K562 (cell line): Measurements from ENCODE around the gene CDHR2. TPM values are rescaled to one million over a fixed set of nuclear protein-coding genes. Genes with fewer than 3 reads are reported as not detected.

Source experiments
- ATAC-seq: fragments of 200-7000 bp; cut with Tn5 transposase; 3 replicates; pipeline ENCODE4 v1.9.1; 2020; ENCODE audit warnings: moderate library complexity
- BruUV-seq: library from RNA; stranded (reverse); fragments of 400-500 nt; replicated peaks from 2 replicates; lab custom pipeline; 2021; lab: Mats Ljungman, UMichigan
- CTCF ChIA-PET: fragments of 300-600 bp; formaldehyde crosslinking; extraction: SDS; loops from one replicate; lab custom pipeline; 2021; ENCODE audit warnings: low intra/inter-chr PET ratio; lab: Yijun Ruan, JAX
- POLR2A ChIA-PET: fragments of 300-600, 350-650 bp; sonication (Branson Sonifier 250); formaldehyde crosslinking; extraction: SDS; loops from one replicate; lab custom pipeline; 2021; ENCODE audit warnings: antibody characterized with exemption, inconsistent platforms; lab: Yijun Ruan, JAX
- DNase-seq, 4 experiments: peaks; one replicate each; pipeline versions ENCODE4 v3.0.0 to v3.0.0-alpha.2; 2011 to 2018; ENCODE audit warnings: low spot score in 3 of 4, mixed read lengths in 3 of 4; ENCODE audit errors: extremely low read depth in 1 of 4
- FAIRE-seq: peaks from 2 replicates; lab custom pipeline; 2011; peaks lifted over from hg19 to GRCh38; lab: Jason Lieb, UNC
- H2AFZ ChIP-seq: 2 replicates; pipeline ENCODE4 v1.6.0; 2011; ENCODE audit warnings: low read depth, low read length, control low read depth, inconsistent platforms
- H3K27ac ChIP-seq: fragments of 200-600 bp; 3 replicates; pipeline ENCODE4 v1.8.0; 2011; ENCODE audit warnings: low read depth, mild to moderate bottlenecking, control low read depth, inconsistent platforms, low read length, moderate library complexity, mixed read lengths; ENCODE audit errors: extremely low read depth
- H3K27me3 ChIP-seq, 2 experiments: fragments of 300-600 bp in 1 of 2; 2 replicates in 1 of 2; 3 replicates in 1 of 2; pipeline versions ENCODE4 v1.6.0 to v1.8.0; 2011; ENCODE audit warnings: inconsistent platforms in 2 of 2, low read length in 2 of 2, mild to moderate bottlenecking in 1 of 2, mixed read lengths in 1 of 2, moderate library complexity in 1 of 2; ENCODE audit not compliant: control insufficient read depth in 2 of 2, insufficient read depth in 2 of 2
- H3K36me3 ChIP-seq: fragments of 300-600 bp; 3 replicates; pipeline ENCODE4 v1.8.0; 2011; ENCODE audit warnings: mild to moderate bottlenecking, low read length, inconsistent platforms; ENCODE audit not compliant: control insufficient read depth, insufficient read depth
- H3K4me1 ChIP-seq, 2 experiments: fragments of 200-600 bp in 1 of 2; replicated peaks in 1 of 2; 2 replicates in 1 of 2; 3 replicates in 1 of 2; pipeline versions ENCODE4 v1.5.1 to v1.8.0; 2011; ENCODE audit warnings: inconsistent platforms in 2 of 2, low read length in 2 of 2, mild to moderate bottlenecking in 1 of 2, mixed read lengths in 1 of 2, moderate library complexity in 1 of 2; ENCODE audit not compliant: control insufficient read depth in 2 of 2, insufficient read depth in 2 of 2
- H3K4me2 ChIP-seq: 2 replicates; pipeline ENCODE4 v1.6.1; 2011; ENCODE audit warnings: low read length, control low read depth, inconsistent platforms, mixed read lengths; ENCODE audit not compliant: insufficient read depth
- H3K4me3 ChIP-seq: fragments of 200-600 bp; sonication (generic), shearing (Covaris generic); 2 replicates; pipeline ENCODE4 v1.5.1; 2016; ENCODE audit warnings: control low read depth, inconsistent platforms
- H3K79me2 ChIP-seq: fragments of 200-600 bp; 3 replicates; pipeline ENCODE4 v1.8.0; 2011; ENCODE audit warnings: low read length, inconsistent platforms; ENCODE audit not compliant: control insufficient read depth, insufficient read depth
- H3K9ac ChIP-seq, 2 experiments: 2 replicates each; pipeline versions ENCODE4 v1.6.0 to v1.6.1; 2011; ENCODE audit warnings: low read depth in 2 of 2, low read length in 2 of 2, control low read depth in 1 of 2, inconsistent platforms in 1 of 2, mild to moderate bottlenecking in 1 of 2, mixed read lengths in 1 of 2; ENCODE audit not compliant: insufficient read depth in 1 of 2
- H3K9me1 ChIP-seq: one replicate; pipeline ENCODE4 v1.6.0; 2011; ENCODE audit warnings: inconsistent platforms, mild to moderate bottlenecking, low read length, moderate library complexity; ENCODE audit not compliant: control insufficient read depth, insufficient read depth
- H3K9me3 ChIP-seq: replicated peaks from 2 replicates; pipeline ENCODE4 v1.5.1; 2011; ENCODE audit warnings: low read depth, low read length, inconsistent platforms; ENCODE audit not compliant: control insufficient read depth, insufficient read depth
- H4K20me1 ChIP-seq: replicated peaks from 2 replicates; pipeline ENCODE4 v1.6.1; 2011; ENCODE audit warnings: low read length, inconsistent platforms, mixed read lengths; ENCODE audit not compliant: control insufficient read depth, insufficient read depth
- CEBPB ChIP-seq: fragments of 450-650 bp; IDR thresholded peaks from 2 replicates; pipeline ENCODE4 v1.6.1; 2016; ENCODE audit warnings: missing genetic modification characterization, missing compliant biosample characterization
- DPF2 ChIP-seq: fragments of 450-650 bp; IDR thresholded peaks from 2 replicates; pipeline ENCODE4 v1.6.1; 2016
- HOXB6 ChIP-seq: fragments of 250-450 bp; sonication (Bioruptor Pico); IDR thresholded peaks from 2 replicates; pipeline ENCODE4 v1.5.1; 2022; ENCODE audit warnings: mild to moderate bottlenecking, borderline replicate concordance
- KDM5B ChIP-seq: fragments of 200-600 bp; sonication (generic); IDR thresholded peaks from 2 replicates; pipeline ENCODE4 v1.6.1; 2012; ENCODE audit warnings: low read depth, mild to moderate bottlenecking, moderate library complexity, low read length, control low read depth, inconsistent platforms; ENCODE audit not compliant: insufficient replicate concordance
- MITF ChIP-seq: IDR thresholded peaks from 2 replicates; pipeline ENCODE4 v1.6.1; 2014; ENCODE audit warnings: antibody characterized with exemption
- NUFIP1 ChIP-seq: fragments of 450-650 bp; IDR thresholded peaks from 2 replicates; pipeline ENCODE4 v1.6.1; 2018; ENCODE audit not compliant: partially characterized antibody
- SMC3 ChIP-seq: conservative IDR thresholded peaks from 2 replicates; pipeline ENCODE4 v1.6.1; 2011; ENCODE audit warnings: low read depth, low read length, improper control_type of control experiment; ENCODE audit not compliant: insufficient read depth
- UBTF ChIP-seq, 2 experiments: IDR thresholded peaks; 2 replicates each; pipeline ENCODE4 v1.6.1; 2012; ENCODE audit warnings: improper control_type of control experiment in 2 of 2, low read depth in 2 of 2, low read length in 2 of 2, borderline replicate concordance in 1 of 2
- WGBS: fragments of 100-300 bp; shearing (Covaris generic); methylation state at CpG from one replicate; pipeline ENCODE4 v1.1.6; 2016; ENCODE audit warnings: low coverage, mixed read lengths; ENCODE audit not compliant: insufficient coverage; ENCODE audit errors: missing lambda C conversion rate; 5-methylcytosine and 5-hydroxymethylcytosine counted together
- in situ Hi-C: fragments of 300-500 bp; cut with MboI; formaldehyde crosslinking; loops from 4 replicates; pipeline ENCODE4 v1.15.0; 2018; ENCODE audit warnings: inconsistent platforms, mixed read lengths
- intact Hi-C: fragments of 100-400 bp; cut with micrococcal nuclease; formaldehyde crosslinking; loops from 2 replicates; pipeline ENCODE4 v1.14.2; 2022
- polyA plus RNA-seq, 8 experiments: library from polyadenylated mRNA; depleted of rRNA in 4 of 8; stranded (reverse) in 5 of 8; unstranded in 3 of 8; fragments of >200 nt; fragmentation: Nextera tagmentation in 2 of 8; fragmentation: Illumina TruSeq in 1 of 8; extraction: Ambion mirVana in 2 of 8; extraction: Trizol in 1 of 8; gene quantifications; 2 replicates each; pipeline versions ENCODE4 v1.2.1 to v1.2.3, GENCODE V29; 2011 to 2014; ENCODE audit warnings: inconsistent platforms in 1 of 8, missing spikeins in 1 of 8
- total RNA-seq, 7 experiments: library from RNA; depleted of rRNA in 6 of 7; stranded (reverse); fragments of >200 nt in 6 of 7; fragmentation: Illumina TruSeq in 2 of 7; extraction: Trizol in 2 of 7; gene quantifications; 2 replicates each; pipeline versions ENCODE4 v1.2.1 to v1.2.3, GENCODE V29; 2011 to 2021; ENCODE audit warnings: low replicate concordance in 1 of 7
- TF ChIP-seq, protein P1 (sequence below): sonication (generic); formaldehyde crosslinking; IDR thresholded peaks from 2 replicates; pipeline ENCODE4 v1.8.1; 2022; ENCODE audit warnings: missing genetic modification reagents

The CDHR2 gene
- total and polyA plus RNA-seq, 9 of the 15 experiments (the other 6 are each of a cell fraction or from before 2014, with no cell fraction given): 0.01 to 0.62 (median 0.09) TPM; not detected in 2

- H3K27ac ChIP-seq: no peak overlapping the region
- no peak overlapping the region for H3K9ac ChIP-seq
- in situ Hi-C loops: no loop called here
- no peaks in the 10 kb centered on the region for H3K9me3 ChIP-seq
- peaks cover 4 to 37% of the 10 kb centered on the region in 2 experiments; a peak in 4 of 5 replicates for H3K4me1 ChIP-seq
- ATAC-seq (no peak), DNase-seq (no peak), FAIRE-seq (no peak)
- intact Hi-C loops: no loop called here
- peaks cover 7% of the 10 kb centered on the region; the same call in 1 of the 2 replicates for H4K20me1 ChIP-seq
- H3K9me1 ChIP-seq: no peaks in the 10 kb centered on the region
- POLR2A ChIA-PET: interaction anchor here (2.0 kb wide), 1 partner anchor 9 kb away, joined by 6 read pairs; the partner anchor contains the start of gene RNF44
- peaks cover 8% of the 10 kb centered on the region for H3K79me2 ChIP-seq
- H2AFZ ChIP-seq: no peak overlapping the region
- BruUV-seq: no TSS peak
- TF ChIP-seq MITF (no peak), NUFIP1 (no peak), DPF2 (no peak), UBTF (IDR thresholded peaks at IDR 0.05; ENCODE audit: borderline replicate concordance in 1 of 2, low read depth in 2 of 2, low read length in 2 of 2) (no peak), KDM5B (no peak), CEBPB (no peak), SMC3 (no peak), HOXB6 (CRISPR knock-in tag) (no peak)
- TF ChIP-seq, protein P1, sequence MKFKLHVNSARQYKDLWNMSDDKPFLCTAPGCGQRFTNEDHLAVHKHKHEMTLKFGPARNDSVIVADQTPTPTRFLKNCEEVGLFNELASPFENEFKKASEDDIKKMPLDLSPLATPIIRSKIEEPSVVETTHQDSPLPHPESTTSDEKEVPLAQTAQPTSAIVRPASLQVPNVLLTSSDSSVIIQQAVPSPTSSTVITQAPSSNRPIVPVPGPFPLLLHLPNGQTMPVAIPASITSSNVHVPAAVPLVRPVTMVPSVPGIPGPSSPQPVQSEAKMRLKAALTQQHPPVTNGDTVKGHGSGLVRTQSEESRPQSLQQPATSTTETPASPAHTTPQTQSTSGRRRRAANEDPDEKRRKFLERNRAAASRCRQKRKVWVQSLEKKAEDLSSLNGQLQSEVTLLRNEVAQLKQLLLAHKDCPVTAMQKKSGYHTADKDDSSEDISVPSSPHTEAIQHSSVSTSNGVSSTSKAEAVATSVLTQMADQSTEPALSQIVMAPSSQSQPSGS (CRISPR knock-in tag): no peak
- no peak overlapping the region for H3K4me2 ChIP-seq
- H3K27me3 ChIP-seq: no peaks in the 10 kb centered on the region
- no peak overlapping the region for H3K4me3 ChIP-seq
- peaks cover 55% of the 10 kb centered on the region; the same call in 2 of the 3 replicates for H3K36me3 ChIP-seq
- CTCF ChIA-PET: no interaction called here
- 94% methylated on average over 11 of the region's 11 CpGs for WGBS
These were observed 20.8 kb upstream of the CDHR2 start for GRCh38 chr5:176528301-176528700.
